Measurements from ENCODE around the gene LRP5. TPM values are rescaled to one million over a fixed set of nuclear protein-coding genes. Genes with fewer than 3 reads are reported as not detected.

The LRP5 gene
- total RNA-seq, 1 experiment from 2014 or later, result 129 TPM

- DNase-seq, result no peak
- CTCF ChIA-PET, result no interaction called here
- Histone ChIP-seq H3K27ac (no peak overlapping the region), H3K4me1 (replicated peaks; ENCODE audit: insufficient read depth) (peaks cover 15% of the 10 kb centered on the region), H4K20me1 (ENCODE audit: insufficient read depth) (peaks cover 100% of the 10 kb centered on the region), H3K79me2 (ENCODE audit: low read depth) (peaks cover 100% of the 10 kb centered on the region), H3K27me3 (ENCODE audit: insufficient read depth, low read depth) (no peaks in the 10 kb centered on the region), H2AFZ (no peak overlapping the region), H3K9me2 (ENCODE audit: insufficient read depth) (no peaks in the 10 kb centered on the region), H3K9me3 (ENCODE audit: insufficient read depth, low read depth) (no peaks in the 10 kb centered on the region), H3K4me3 (no peak overlapping the region), H3K4me2 (no peak overlapping the region), H3K36me3 (ENCODE audit: low read depth) (peaks cover 13% of the 10 kb centered on the region; the same call in 1 of the 2 replicates), H3F3A (ENCODE audit: insufficient read depth, low read depth) (peaks cover 8% of the 10 kb centered on the region; the same call in 1 of the 2 replicates)
- TF ChIP-seq CTCF (conservative IDR thresholded peaks at IDR 0.05), result no peak
- TF ChIP-seq EZH2 (IDR thresholded peaks at IDR 0.05; ENCODE audit: low read depth), result no peak
- POLR2A ChIA-PET (ENCODE audit: unreplicated experiment), result no interaction called here
- intact Hi-C loops (cut with micrococcal nuclease; ENCODE audit: unreplicated experiment), result no loop called here
- BruUV-seq (replicated peaks), result no TSS peak
These were observed 154.9 kb downstream of the LRP5 start for GRCh38 chr11:68467201-68467834.

GRCh38 chr11:68468217-68468828 lies 155.9 kb downstream of the LRP5 start:
- no TSS peak for BruUV-seq (replicated peaks)

DNA sequence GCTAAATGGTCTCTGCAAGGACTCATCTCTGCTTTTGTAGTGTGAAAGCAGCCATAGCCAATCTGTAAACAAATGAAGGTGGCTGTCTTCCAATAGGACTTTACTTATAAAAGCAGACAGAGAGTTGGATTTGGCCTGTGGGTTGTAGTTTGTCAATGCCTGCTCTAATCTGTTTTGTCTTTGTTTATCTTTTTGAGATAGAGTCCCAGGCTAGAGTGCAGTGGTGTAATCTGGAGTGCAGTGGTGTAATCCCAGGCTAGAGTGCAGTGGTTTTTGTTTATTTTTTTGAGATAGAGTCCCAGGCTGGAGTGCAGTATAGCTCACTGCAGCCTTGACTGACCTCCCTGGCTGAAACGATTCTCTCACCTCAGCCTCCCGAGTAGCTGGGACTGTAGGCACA lies 156.7 kb downstream of the LRP5 start:
- Histone ChIP-seq H4K20me1 (ENCODE audit: insufficient read depth) (peaks cover 100% of the 10 kb centered on the region), H3F3A (ENCODE audit: insufficient read depth, low read depth) (peaks cover 8% of the 10 kb centered on the region; the same call in 1 of the 2 replicates), H3K4me1 (replicated peaks; ENCODE audit: insufficient read depth) (no peaks in the 10 kb centered on the region), H3K27me3 (ENCODE audit: insufficient read depth, low read depth) (no peaks in the 10 kb centered on the region), H3K9me2 (ENCODE audit: insufficient read depth) (no peaks in the 10 kb centered on the region), H3K4me3 (no peak overlapping the region), H3K36me3 (ENCODE audit: low read depth) (peaks cover 18% of the 10 kb centered on the region), H2AFZ (no peak overlapping the region), H3K9me3 (ENCODE audit: insufficient read depth, low read depth) (no peaks in the 10 kb centered on the region), H3K27ac (no peak overlapping the region), H3K4me2 (no peak overlapping the region), H3K79me2 (ENCODE audit: low read depth) (peaks cover 100% of the 10 kb centered on the region)
- intact Hi-C loops (cut with micrococcal nuclease; ENCODE audit: unreplicated experiment), result no loop called here
- POLR2A ChIA-PET (ENCODE audit: unreplicated experiment), result no interaction called here
- TF ChIP-seq EZH2 (IDR thresholded peaks at IDR 0.05; ENCODE audit: low read depth) (no peak), CTCF (conservative IDR thresholded peaks at IDR 0.05) (no peak)
- no TSS peak for BruUV-seq (replicated peaks)
- CTCF ChIA-PET, result interaction anchor here (0.5 kb wide), 1 partner anchor 274 kb away, joined by 5 read pairs; no protein-coding TSS in a partner anchor
- DNase-seq, result no peak

More at GRCh38 chr11:68468217-68468828, 155.9 kb downstream of the LRP5 start:
- H3K4me3 ChIP-seq, result no peak overlapping the region
- H3K36me3 ChIP-seq (ENCODE audit: low read depth), result peaks cover 16% of the 10 kb centered on the region; the same call in 1 of the 2 replicates
- POLR2A ChIA-PET (ENCODE audit: unreplicated experiment), result no interaction called here
- no peak for DNase-seq
- peaks cover 100% of the 10 kb centered on the region for H3K79me2 ChIP-seq (ENCODE audit: low read depth)
- peaks cover 5% of the 10 kb centered on the region; the same call in 1 of the 2 replicates for H3K4me1 ChIP-seq (replicated peaks; ENCODE audit: insufficient read depth)
- no peak overlapping the region for H3K4me2 ChIP-seq
- no peaks in the 10 kb centered on the region for H3K9me2 ChIP-seq (ENCODE audit: insufficient read depth)
- H3F3A ChIP-seq (ENCODE audit: insufficient read depth, low read depth), result peaks cover 8% of the 10 kb centered on the region; the same call in 1 of the 2 replicates
- intact Hi-C loops (cut with micrococcal nuclease; ENCODE audit: unreplicated experiment), result no loop called here
- TF ChIP-seq EZH2 (IDR thresholded peaks at IDR 0.05; ENCODE audit: low read depth) (no peak), CTCF (conservative IDR thresholded peaks at IDR 0.05) (no peak)
- H3K9me3 ChIP-seq (ENCODE audit: insufficient read depth, low read depth), result no peaks in the 10 kb centered on the region
- no peaks in the 10 kb centered on the region for H3K27me3 ChIP-seq (ENCODE audit: insufficient read depth, low read depth)
- no peak overlapping the region for H3K27ac ChIP-seq
- CTCF ChIA-PET, result interaction anchor here (0.5 to 0.6 kb wide), 2 partner anchors 20 to 274 kb away, joined by 5 to 6 read pairs; no protein-coding TSS in a partner anchor
- H4K20me1 ChIP-seq (ENCODE audit: insufficient read depth), result peaks cover 100% of the 10 kb centered on the region
- no peak overlapping the region for H2AFZ ChIP-seq
